EL (cell line): Measurements from ENCODE around the gene OSGIN1.

Experiments
- DNase-seq: peaks from one replicate; pipeline ENCODE4 v3.0.0-alpha.2; 2016

OSGIN1 gene

GRCh38 chr16:83952940-83953795, at the start of gene OSGIN1:
Gene OSGIN1, plus strand, starts transcription at chr16:83953240. Its CDS starts 4,432 bp downstream, at chr16:83957672.
- DNase-seq: peak; percentile 94

GRCh38 chr16:83903751-83904150, 49.3 kb upstream of the OSGIN1 start:
- DNase-seq: no peak

- DNase-seq: no peak
Measured at GRCh38 chr16:83906683-83907082, 46.4 kb upstream of the OSGIN1 start.

- no peak for DNase-seq
Measured at GRCh38 chr16:83907111-83907510, 45.9 kb upstream of the OSGIN1 start.

- no peak for DNase-seq
Measured at GRCh38 chr16:83907631-83908250, 45.3 kb upstream of the OSGIN1 start.

GRCh38 chr16:83908798-83909197, 44.2 kb upstream of the OSGIN1 start:
- DNase-seq: no peak

- DNase-seq: no peak
Measured at GRCh38 chr16:83911290-83911689, 41.8 kb upstream of the OSGIN1 start.

GRCh38 chr16:83912519-83913244, 40.4 kb upstream of the OSGIN1 start:
- no peak for DNase-seq

- no peak for DNase-seq
Measured at GRCh38 chr16:83913245-83913633, 39.8 kb upstream of the OSGIN1 start.

- DNase-seq: no peak
Measured at GRCh38 chr16:83914091-83914710, 38.8 kb upstream of the OSGIN1 start.

GRCh38 chr16:83915081-83915480, 38.0 kb upstream of the OSGIN1 start:
- no peak for DNase-seq

- DNase-seq: no peak
Measured at GRCh38 chr16:83915491-83915890, 37.5 kb upstream of the OSGIN1 start.

GRCh38 chr16:83917152-83918120, 35.6 kb upstream of the OSGIN1 start:
- DNase-seq: no peak

- no peak for DNase-seq
Measured at GRCh38 chr16:83920894-83921491, 32.0 kb upstream of the OSGIN1 start.

GRCh38 chr16:83923581-83924365, 29.3 kb upstream of the OSGIN1 start:
- no peak for DNase-seq

- DNase-seq: no peak
Measured at GRCh38 chr16:83924686-83925085, 28.4 kb upstream of the OSGIN1 start.

- no peak for DNase-seq
Measured at GRCh38 chr16:83925095-83925905, 27.7 kb upstream of the OSGIN1 start.

GRCh38 chr16:83925957-83926725, 26.9 kb upstream of the OSGIN1 start:
- DNase-seq: no peak
